SJSA1 (cell line): ENCODE results near the gene DSCAM. TPM values are rescaled to one million over a fixed set of nuclear protein-coding genes. Genes with fewer than 3 reads are reported as not detected.
"Not testable (repeated sequence)": the region's sequence is repeated elsewhere in the genome, so short reads cannot be mapped to it uniquely, and the experiment has no call there.

Experiments used
- DNase-seq, 2 experiments: peaks; one replicate each; pipeline ENCODE4 v3.0.0-alpha.2; 2015 to 2020; ENCODE audit warnings: low spot score in 2 of 2, low read depth in 1 of 2
- H3K27ac ChIP-seq: fragments of 250-450 bp; sonication (Bioruptor Pico); 2 replicates; pipeline ENCODE4 v1.5.1; 2020; ENCODE audit warnings: mild to moderate bottlenecking, moderate library complexity
- H3K27me3 ChIP-seq: fragments of 250-450 bp; sonication (Bioruptor Pico); replicated peaks from 2 replicates; pipeline ENCODE4 v1.5.1; 2020; ENCODE audit warnings: mild to moderate bottlenecking, moderate library complexity
- H3K36me3 ChIP-seq: fragments of 250-450 bp; sonication (Bioruptor Pico); 2 replicates; pipeline ENCODE4 v1.5.1; 2020; ENCODE audit warnings: mild to moderate bottlenecking
- H3K4me1 ChIP-seq: fragments of 250-450 bp; sonication (Bioruptor Pico); replicated peaks from 2 replicates; pipeline ENCODE4 v1.6.1; 2021; ENCODE audit warnings: mild to moderate bottlenecking
- H3K4me3 ChIP-seq: fragments of 250-450 bp; sonication (Bioruptor Pico); 2 replicates; pipeline ENCODE4 v1.5.1; 2020; ENCODE audit warnings: mild to moderate bottlenecking
- H3K9me3 ChIP-seq: fragments of 250-450 bp; sonication (Bioruptor Pico); replicated peaks from 2 replicates; pipeline ENCODE4 v1.5.1; 2020; ENCODE audit warnings: mild to moderate bottlenecking
- total RNA-seq: library from RNA; depleted of rRNA; stranded (reverse); fragments of >200 nt; shearing (Covaris generic); gene quantifications from 2 replicates; pipeline ENCODE4 v1.2.3, GENCODE V29; 2014

Gene DSCAM
- total RNA-seq, 1 experiment from 2014 or later = not detected

DNA sequence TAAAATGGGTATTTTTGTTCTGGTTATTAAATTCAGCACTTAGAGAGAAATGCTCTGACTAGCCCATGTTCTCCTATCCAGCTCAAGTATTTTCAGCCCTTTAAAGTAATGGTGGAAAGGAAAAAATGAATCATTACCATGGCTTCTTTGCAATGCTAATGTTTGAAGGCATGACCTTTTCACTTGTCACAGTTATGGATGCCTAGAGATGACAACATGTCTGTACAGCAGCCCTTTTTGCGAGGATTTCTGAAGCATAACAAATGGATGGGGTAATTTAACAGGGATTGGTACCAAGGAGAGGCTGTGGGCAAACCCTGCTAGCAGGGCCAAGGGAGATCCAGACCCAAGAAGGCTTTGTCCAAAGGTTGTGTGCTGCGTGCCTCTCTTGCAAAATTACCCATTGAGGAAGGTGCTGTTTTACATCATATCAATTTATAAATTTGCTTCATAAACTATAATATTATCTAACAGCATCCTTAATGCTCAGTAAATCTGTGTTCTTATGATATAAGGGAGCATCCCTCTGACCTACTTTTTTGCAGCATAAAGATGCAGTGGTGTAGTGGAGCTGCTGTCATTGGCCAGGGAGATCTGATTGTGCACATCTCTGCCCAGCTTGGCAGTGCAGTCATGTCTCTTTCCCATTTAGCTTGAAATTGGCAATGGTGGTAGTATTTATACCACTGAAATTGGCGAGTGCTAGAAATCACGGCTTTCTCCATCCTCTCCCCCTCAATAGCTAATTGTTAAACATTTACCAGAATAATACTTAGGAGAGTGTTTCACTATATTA is 652.6 kb downstream of the DSCAM start:
- H3K27ac ChIP-seq = no peak overlapping the region
- no peaks in the 10 kb centered on the region for H3K27me3 ChIP-seq
- no peak overlapping the region for H3K4me3 ChIP-seq
- no peak for DNase-seq
- no peaks in the 10 kb centered on the region for H3K4me1 ChIP-seq
- H3K9me3 ChIP-seq = peaks cover 5% of the 10 kb centered on the region; the same call in 1 of the 2 replicates
- no peaks in the 10 kb centered on the region for H3K36me3 ChIP-seq

DNA sequence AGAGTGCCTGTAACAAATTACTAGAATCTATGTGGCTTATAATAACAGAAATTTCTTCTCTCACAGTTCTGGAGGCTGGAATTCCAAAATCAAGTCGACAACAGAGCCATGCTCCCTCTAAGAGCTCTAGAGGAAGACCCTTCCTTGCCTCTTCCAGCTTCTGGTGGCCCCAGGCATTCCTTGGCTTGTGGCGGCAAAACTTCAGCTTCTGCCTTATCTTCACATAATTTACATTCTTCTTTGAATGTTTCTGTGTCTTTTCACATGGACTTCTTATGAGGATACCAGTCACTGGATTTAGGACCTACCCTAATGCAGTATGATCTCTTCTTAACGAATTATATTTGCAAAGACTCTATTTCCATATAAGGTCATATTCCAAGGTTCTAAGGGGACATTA is 655.3 kb downstream of the DSCAM start:
- Histone ChIP-seq H3K36me3 (no peaks in the 10 kb centered on the region), H3K27me3 (no peaks in the 10 kb centered on the region), H3K4me1 (no peaks in the 10 kb centered on the region), H3K9me3 (no peaks in the 10 kb centered on the region; the same call in 1 of the 2 replicates), H3K4me3 (no peak overlapping the region), H3K27ac (no peak overlapping the region)
- no peak for DNase-seq

DNA sequence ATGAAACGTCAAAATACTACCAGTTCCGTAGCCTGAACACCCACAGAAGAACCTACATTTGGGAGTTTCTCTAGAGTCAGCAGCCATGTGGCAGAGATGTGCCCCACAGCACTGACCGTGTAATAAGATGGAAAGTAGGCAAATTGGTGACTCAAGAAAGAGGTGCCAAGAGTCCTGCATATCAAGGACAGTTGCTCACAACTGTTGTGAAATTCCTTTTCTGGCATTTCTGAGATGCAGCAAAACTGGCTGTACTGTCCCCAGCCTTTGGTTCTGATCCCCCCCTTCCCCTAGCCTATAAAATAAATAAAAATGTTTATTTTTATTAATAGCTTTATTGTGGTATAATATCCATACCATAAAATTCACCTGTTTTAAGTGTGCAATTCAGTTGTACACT is 655.8 kb downstream of the DSCAM start:
- no peak for DNase-seq
- Histone ChIP-seq H3K4me1 (no peaks in the 10 kb centered on the region), H3K27me3 (no peaks in the 10 kb centered on the region), H3K4me3 (no peak overlapping the region), H3K36me3 (no peaks in the 10 kb centered on the region), H3K9me3 (no peaks in the 10 kb centered on the region; the same call in 1 of the 2 replicates), H3K27ac (no peak overlapping the region)

DNA sequence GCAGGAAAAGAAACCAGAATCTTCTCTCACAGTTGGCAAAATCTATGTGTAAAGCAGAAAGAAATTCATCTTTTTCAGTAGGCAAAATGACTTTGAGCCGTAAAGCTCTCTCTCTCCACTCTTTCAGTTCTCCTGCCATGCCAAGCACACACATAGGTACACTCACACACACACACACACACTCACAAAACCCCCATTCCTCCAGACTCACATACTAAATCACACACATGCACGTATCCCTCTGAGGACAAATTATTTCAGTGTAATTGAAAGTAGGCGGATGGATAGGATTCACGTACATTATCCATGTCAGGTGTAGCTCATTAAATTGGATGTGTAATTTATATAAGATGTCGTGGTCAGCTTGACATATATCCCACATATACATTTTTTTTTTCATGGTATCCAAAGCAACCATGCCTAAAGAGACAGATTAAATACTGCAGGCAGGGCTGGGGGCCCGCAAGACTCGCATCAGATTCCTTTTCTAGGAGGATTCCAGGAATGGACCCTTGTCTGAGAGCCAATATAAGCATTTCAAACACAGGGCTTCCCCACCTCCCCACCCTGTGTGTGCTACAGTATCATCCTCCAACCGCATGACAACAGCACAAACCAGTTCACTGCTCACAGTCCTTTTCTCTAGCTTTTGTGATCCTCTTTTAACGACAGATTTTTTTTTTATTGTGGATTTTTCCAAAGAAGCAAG is 658.9 kb downstream of the DSCAM start:
- no peaks in the 10 kb centered on the region for H3K9me3 ChIP-seq
- no peaks in the 10 kb centered on the region for H3K36me3 ChIP-seq
- no peak for DNase-seq
- no peaks in the 10 kb centered on the region for H3K4me1 ChIP-seq
- H3K27ac ChIP-seq = no peak overlapping the region
- no peaks in the 10 kb centered on the region for H3K27me3 ChIP-seq
- H3K4me3 ChIP-seq = no peak overlapping the region

DNA sequence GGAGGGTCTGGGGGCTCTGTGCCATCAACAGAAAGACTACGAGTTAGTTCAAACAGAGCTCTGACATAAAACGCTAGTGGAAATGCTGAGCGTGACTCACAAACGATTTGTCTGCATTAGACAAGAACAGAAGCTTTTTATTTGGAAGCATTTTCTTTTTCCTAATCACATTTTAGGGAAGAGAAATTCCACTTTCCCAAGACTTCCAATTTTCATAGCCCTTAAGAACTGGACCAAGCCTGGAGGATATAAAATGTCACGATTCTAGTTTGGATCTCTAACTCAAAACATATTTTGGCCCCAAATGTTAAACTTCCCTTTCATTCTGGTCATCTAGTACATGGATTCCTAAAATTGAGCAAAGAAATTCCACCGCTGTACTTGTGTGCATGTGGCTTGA is 659.7 kb downstream of the DSCAM start:
- Histone ChIP-seq H3K4me3 (no peak overlapping the region), H3K27ac (no peak overlapping the region), H3K36me3 (no peaks in the 10 kb centered on the region), H3K4me1 (no peaks in the 10 kb centered on the region), H3K27me3 (no peaks in the 10 kb centered on the region), H3K9me3 (no peaks in the 10 kb centered on the region)
- no peak for DNase-seq

DNA sequence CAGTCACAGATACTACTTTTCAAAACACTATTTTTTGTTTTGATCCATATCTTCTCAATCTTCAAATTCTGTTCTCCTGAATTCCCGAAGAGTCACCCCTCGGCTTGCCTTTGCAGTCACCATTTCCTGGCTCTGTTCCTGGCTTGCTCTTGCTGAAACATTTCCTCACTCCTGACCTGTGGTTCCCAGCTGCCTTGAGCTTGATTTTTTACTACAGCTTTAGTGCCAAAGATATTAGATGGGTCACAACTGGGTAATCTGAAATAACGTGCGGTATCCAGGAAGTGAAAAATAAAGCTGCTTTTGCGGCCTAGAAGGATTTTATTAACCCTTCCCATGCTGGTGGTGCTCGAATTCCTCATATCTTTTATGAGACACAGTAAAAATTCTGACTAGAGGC is 660.9 kb downstream of the DSCAM start:
- Histone ChIP-seq H3K4me3 (no peak overlapping the region), H3K36me3 (no peaks in the 10 kb centered on the region), H3K4me1 (no peaks in the 10 kb centered on the region), H3K27ac (no peak overlapping the region), H3K9me3 (no peaks in the 10 kb centered on the region), H3K27me3 (no peaks in the 10 kb centered on the region)
- DNase-seq = no peak

DNA sequence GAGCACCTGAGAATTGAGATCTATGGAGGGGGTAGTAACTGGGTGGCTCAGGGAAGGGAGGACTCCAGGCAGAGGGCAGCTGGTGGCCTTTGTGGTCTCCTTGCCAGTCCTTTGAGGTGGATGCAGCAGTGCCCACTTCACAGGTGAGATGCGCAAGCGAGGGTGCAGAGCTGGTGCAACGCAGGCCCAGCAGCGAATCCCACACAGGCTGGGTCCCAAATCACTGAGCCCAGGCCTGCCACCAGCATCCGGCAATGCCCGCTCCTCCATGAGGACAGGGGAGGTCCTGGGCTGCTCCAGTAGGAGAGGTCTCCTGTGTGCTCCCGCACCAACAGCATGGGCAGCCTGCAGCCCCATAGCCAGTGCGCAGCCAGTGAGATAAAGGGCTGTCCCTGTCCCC is 661.8 kb downstream of the DSCAM start:
- Histone ChIP-seq H3K36me3 (no peaks in the 10 kb centered on the region), H3K4me3 (no peak overlapping the region), H3K27me3 (no peaks in the 10 kb centered on the region), H3K27ac (no peak overlapping the region), H3K4me1 (no peaks in the 10 kb centered on the region), H3K9me3 (no peaks in the 10 kb centered on the region)
- DNase-seq = no peak

DNA sequence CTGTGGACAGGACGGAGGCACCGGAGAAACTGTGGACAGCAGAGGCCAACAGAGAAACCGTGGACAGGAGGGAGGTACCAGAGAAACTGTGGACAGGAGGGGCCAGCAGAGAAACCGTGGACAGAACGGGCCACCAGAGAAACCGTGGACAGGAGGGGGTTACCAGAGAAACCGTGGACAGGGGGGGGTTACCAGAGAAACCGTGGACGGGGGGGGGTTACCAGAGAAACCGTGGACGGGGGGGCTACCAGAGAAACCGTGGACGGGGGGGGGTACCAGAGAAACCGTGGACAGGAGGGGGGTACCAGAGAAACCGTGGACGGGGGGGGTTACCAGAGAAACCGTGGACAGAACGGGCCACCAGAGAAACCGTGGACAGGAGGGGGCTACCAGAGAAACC is 664.5 kb downstream of the DSCAM start:
- not testable (repeated sequence) for H3K27ac ChIP-seq, H3K9me3 ChIP-seq, H3K36me3 ChIP-seq

DNA sequence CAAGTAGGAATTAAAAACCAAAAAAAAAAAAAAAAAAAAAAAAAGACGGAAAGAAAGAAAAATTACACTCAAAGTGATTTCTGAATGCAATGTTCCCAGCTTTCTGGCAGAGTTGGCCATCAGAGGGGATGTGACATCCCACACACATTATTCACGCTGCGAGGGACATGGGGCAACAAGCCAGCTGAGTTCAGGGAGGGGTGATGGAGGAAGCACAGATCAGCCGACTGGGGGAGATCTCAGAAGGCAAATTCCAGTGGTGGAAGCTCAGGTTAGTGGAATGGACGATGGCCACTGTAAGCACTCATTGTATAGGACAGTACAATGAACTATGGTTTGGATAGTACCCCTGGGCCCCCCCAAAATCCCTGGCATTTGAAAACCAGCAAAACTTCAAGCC is 667.8 kb downstream of the DSCAM start:
- Histone ChIP-seq H3K27ac (no peak overlapping the region), H3K4me1 (no peaks in the 10 kb centered on the region), H3K27me3 (no peaks in the 10 kb centered on the region), H3K36me3 (no peaks in the 10 kb centered on the region), H3K4me3 (no peak overlapping the region), H3K9me3 (no peaks in the 10 kb centered on the region)
- DNase-seq = no peak

More for the DNA sequence above, 664.5 kb downstream of the DSCAM start:
- not testable (repeated sequence) for DNase-seq, H3K4me3 ChIP-seq, H3K4me1 ChIP-seq, H3K27me3 ChIP-seq

DNA sequence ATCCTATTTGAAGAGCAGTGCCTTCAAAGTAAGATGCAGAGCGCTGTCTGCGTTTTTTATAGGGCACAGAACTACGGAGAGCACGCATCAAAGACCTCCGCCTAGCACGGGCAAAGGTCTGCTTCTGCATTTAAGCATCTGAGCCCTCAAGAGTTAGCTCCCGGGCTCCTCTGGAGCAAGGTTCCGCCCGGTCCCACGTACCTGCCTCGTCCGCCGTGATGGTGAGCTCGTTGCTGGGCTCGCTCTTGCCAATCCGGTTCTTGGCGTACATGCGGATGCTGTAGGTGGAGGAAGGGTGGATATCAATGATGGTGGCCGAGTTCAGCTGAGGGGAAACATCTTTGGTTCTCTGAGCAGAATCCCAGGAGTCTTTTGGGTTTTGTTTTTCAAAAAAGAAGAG is 668.2 kb downstream of the DSCAM start:
- Histone ChIP-seq H3K27me3 (no peaks in the 10 kb centered on the region), H3K9me3 (no peaks in the 10 kb centered on the region), H3K4me3 (no peak overlapping the region), H3K36me3 (no peaks in the 10 kb centered on the region), H3K27ac (no peak overlapping the region), H3K4me1 (no peaks in the 10 kb centered on the region)
- no peak for DNase-seq

DNA sequence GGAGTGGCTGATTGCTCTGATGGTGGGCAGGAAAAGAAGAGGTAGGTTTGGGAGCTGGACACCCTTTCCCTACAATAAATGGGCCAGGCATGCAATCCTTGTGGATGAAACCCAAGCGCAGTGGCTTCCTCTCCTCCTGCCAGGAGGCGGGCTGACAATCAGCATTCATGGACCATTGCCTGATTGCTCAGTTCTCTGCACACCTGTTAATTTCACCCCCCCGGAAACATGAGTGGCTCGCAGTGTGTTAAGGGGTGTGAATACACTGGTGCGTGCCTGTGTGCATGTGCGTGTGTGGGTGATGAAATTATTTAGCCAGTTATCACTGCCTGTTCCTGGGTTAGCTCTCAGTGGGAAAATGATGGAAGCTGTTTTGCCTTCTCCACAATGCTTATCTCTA is 669.0 kb downstream of the DSCAM start:
- DNase-seq = no peak
- Histone ChIP-seq H3K4me1 (no peaks in the 10 kb centered on the region), H3K36me3 (no peaks in the 10 kb centered on the region), H3K9me3 (no peaks in the 10 kb centered on the region), H3K27ac (no peak overlapping the region), H3K4me3 (no peak overlapping the region), H3K27me3 (no peaks in the 10 kb centered on the region)

DNA sequence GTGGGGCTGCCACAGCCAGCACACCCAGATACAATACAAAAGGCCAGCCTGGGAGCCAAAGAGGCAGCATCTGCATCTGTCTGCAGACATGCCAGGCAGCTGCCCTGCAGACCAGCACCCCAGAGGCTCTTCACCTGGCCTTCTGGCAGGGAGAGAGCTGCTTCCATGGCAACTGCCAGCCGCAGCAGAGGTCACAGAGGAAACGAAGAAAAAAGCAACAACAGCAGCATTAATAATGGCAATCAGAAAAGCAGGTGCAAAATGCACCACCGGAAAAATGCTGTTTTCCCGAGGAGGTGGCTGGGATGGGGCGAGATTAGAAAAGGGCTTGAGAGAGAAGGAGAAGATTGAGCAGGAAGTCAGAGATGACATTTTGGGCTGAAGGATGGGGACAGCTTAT is 670.2 kb downstream of the DSCAM start:
- no peaks in the 10 kb centered on the region for H3K36me3 ChIP-seq
- H3K9me3 ChIP-seq = no peaks in the 10 kb centered on the region
- no peak overlapping the region for H3K4me3 ChIP-seq
- no peak overlapping the region for H3K27ac ChIP-seq
- no peak for DNase-seq
- no peaks in the 10 kb centered on the region for H3K4me1 ChIP-seq
- no peaks in the 10 kb centered on the region for H3K27me3 ChIP-seq

DNA sequence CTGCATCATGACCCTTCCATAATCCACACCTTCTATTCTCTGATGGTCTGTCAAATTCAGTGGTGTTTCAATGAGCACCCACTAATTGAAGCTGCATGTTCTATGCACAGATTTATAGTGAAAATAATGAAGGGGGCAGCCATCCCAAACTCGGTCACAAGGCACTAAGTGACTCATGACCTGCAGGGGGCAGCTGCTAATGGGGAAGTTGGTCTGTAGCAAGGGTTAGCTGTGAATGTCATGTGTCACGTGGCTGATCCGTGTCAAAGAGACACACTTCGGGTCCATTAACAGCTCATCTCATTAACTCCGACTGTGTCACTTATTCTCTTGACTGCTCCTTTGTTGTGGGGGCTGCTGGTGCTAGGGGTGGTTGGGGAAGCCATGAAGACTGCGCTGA is 673.1 kb downstream of the DSCAM start:
- no peak for DNase-seq
- H3K4me1 ChIP-seq = no peaks in the 10 kb centered on the region
- H3K9me3 ChIP-seq = no peaks in the 10 kb centered on the region
- no peak overlapping the region for H3K4me3 ChIP-seq
- H3K27ac ChIP-seq = no peak overlapping the region
- no peaks in the 10 kb centered on the region for H3K36me3 ChIP-seq
- no peaks in the 10 kb centered on the region for H3K27me3 ChIP-seq

DNA sequence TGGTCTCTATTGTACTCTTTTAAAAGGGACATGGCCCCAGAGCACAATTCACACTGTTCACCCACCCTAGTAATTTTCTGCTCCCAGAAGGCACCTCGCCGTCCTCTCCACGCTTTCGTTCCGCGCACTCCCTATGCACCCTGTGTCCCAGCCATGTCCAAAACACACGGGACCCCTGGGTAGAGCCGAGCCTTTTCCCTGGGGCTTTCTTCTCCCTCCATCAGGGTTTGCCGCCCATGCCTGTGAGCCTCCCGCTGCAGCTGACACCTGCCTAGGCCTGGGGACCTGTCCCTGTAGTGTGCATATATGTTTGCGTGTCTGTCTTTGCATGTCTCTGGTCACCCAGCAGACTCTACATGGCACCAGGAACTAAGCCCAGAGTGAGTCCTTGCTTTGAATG is 677.0 kb downstream of the DSCAM start:
- H3K9me3 ChIP-seq = no peaks in the 10 kb centered on the region
- no peak overlapping the region for H3K27ac ChIP-seq
- H3K36me3 ChIP-seq = no peaks in the 10 kb centered on the region
- H3K27me3 ChIP-seq = no peaks in the 10 kb centered on the region
- H3K4me1 ChIP-seq = no peaks in the 10 kb centered on the region
- no peak for DNase-seq
- H3K4me3 ChIP-seq = no peak overlapping the region
